Skin epidermis (tissue), 12 donors: ENCODE results near the gene GMNN.

Source experiments
- H3K27ac ChIP-seq, 21 experiments: fragments of 200-600 bp; sonication (generic) in 11 of 21; one replicate each; pipeline ENCODE4 v1.5.0; 2020; ENCODE audit warnings: mild to moderate bottlenecking in 3 of 21, inconsistent platforms in 2 of 21, moderate library complexity in 2 of 21
- H3K4me3 ChIP-seq, 7 experiments: fragments of 200-600 bp; sonication (generic) in 2 of 7; one replicate each; pipeline ENCODE4 v1.5.0; 2020; ENCODE audit warnings: inconsistent platforms in 2 of 7, mild to moderate bottlenecking in 2 of 7, moderate library complexity in 1 of 7

The GMNN gene

DNA sequence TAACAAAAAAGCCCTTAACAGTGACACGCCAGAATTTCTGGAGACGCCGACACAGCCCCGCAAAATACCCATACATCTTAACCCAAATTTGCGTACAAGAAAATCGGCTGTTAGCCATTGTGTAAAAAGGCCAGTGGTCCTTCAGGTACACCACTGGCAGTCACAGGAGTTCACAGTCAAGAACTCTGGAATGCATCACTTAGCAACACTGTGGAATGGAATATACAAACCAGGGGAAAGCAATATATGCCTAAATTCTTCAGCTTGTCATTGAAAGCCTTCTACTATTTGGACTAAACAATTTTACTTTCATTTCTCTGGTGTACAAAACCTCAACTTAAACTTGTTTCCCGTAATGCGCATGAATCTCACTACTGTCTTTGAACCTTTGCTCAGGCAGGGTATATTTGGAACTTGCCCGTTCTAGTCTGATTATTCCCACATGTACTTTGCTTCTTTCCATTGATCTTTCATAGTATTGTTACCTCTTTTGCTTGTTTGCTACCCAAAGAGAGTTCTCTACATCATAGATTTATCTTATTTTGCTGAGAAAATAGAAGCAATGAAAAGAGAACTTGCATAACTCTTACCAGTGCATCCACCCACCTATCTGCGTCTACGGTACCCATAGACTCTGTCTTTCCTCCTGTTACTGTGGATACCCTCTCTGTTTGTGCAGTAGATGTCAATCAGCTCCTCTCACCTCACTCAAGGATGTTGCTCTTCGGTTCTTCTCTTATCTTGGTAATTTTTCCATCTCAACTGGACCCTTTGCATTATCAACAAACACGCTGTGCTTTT lies 24.2 kb downstream of the GMNN start, which contains the start of gene ARMH2:
Gene ARMH2, minus strand, starts transcription at position 178 of the 801 bp plus-strand sequence. Its CDS starts 60 bp downstream, at position 118.
- H3K4me3 ChIP-seq, result no peak within 1 kb of the TSS
- no peak within 1 kb of the TSS for H3K27ac ChIP-seq

DNA sequence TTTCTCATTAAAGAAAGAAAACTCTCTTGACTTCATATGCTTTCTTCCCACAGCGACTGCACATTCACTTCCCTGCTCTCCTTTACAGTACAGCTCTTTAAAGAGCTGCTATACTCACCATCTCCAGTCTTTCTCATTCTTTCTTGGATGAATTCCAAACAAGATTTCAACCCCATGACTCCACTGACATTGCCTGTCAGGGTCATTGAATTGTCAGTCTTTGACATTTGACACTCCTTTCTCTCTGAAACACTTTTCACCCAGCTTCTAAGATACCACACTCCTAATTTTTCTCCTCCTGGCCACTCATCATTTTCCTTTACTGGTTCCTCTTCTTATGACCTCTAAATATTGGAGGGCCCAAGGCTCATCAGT lies 24.8 kb downstream of the GMNN start:
- H3K27ac ChIP-seq, result no peak overlapping the region
- no peak overlapping the region for H3K4me3 ChIP-seq

DNA sequence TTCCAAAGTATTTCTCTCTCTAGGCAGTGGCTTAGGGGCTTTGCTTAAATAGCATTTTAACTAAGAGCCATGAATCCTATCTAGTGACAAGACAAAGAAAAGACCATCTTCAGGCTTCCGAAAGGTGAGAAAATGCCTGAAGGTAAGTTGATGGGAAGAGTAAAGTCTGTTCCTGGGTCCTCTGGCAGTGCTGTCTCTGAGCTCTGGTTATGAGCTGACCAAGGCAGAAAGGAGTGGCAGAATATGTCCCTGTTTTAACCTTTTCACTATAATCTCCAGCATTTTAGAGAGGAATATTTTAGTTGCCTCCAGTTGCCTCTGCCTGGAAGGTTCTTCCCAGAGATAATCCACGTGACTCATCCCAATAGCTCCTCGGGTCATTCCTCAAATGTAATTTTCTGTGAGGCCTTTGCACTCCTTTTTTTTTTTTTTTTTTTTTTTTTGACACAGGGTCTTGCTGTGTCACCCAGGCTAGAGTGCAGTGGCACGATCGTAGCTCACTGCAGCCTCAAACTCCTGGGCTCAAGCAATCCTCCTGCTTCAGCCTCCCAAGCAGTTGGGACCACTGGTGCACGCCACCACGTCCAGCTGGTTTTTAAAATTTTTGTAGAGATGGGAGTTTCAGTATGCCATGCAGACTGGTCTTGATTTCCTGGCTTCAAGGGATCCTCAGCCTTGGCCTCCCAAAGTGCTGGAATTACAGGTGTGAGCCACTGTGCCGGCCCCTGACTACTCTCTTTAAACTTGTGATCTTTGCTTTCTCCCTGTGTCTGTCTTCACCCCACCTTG lies 27.7 kb downstream of the GMNN start:
- no peak overlapping the region for H3K27ac ChIP-seq
- H3K4me3 ChIP-seq, result no peak overlapping the region

DNA sequence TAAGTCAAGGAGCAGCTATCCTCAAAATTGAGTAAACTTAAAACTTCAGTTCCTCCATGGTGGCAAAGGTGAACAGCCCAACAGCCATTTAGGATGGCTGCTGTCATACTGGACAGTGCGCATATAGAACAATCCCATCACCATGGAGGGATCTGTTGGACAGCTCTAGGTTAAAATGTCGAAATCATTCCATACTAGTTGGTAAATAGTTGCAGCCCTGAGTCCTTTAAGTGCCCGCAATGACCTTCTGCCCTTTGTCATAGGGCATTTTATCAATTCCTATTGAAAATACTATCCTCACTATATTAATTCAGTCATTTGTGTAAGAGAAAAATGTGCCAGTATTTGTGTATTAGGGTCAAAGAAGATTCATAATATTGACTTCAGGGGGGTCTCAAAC lies 32.8 kb downstream of the GMNN start:
- Histone ChIP-seq H3K27ac (no peak overlapping the region), H3K4me3 (no peak overlapping the region)

DNA sequence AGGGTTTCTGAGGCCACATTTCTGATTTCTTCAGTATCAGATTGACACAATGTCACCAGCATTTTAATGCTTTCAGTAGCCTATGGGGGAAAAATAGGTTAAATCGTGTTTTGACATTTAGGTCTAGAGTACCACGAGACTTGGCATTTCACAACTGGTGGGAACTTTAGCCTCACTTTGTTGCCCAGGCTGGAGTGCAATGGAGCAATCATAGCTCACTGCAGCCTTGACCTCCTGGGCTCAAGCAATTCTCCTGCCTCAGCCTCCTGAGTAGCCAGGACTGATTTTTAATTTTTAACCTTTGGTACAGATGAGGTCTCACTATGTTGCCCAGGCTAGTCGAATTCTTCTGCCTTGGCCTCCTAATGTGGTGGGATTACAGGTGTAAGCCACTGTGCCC lies 35.0 kb downstream of the GMNN start:
- Histone ChIP-seq H3K4me3 (no peak overlapping the region), H3K27ac (no peak overlapping the region)

DNA sequence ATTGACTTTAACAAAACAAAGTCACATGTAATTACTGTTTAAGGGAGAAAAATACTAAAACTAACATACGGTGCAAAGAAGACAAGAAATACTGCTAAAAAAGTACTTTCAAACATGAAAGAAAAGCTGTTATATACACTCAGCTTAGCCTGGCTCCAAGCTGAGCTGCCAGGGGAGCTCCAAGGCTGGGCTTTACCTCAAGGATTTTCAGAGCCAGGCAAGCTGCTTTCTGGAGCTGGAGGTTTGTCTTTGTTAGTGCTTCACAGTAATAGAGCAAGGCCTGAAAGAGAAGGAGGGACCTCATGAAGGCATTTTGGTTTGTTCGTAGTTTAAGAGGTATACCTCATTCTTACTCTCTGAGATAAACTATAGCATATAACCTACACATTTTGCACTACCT lies 43.6 kb downstream of the GMNN start:
- H3K27ac ChIP-seq, result no peak overlapping the region

DNA sequence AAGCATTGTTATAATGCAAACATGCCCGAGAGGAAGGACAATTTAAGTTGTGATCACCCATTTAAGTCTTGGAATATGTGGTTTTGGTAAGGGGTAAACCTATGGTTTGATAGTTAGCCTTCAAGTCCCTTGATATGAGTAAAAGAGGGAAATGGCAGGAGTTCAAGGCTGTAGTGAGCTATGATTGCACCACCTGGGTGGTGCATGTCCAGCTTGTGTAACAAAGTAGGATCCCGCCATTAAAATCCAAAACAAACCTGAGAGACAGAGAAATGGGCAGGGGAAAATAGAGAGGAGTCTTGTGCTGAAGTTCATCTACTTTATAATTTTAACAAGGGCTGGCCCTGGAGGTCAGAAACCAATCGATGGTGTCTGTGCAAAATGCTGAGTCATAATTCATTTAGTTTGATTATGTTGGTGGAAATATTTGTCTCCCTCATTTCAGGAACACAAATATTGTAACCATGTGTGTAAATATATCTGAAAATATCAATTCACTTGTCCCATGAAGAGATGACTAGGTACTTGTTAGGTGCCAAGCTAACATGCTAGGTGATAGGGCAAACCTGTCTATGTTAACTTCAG lies 47.2 kb downstream of the GMNN start:
- H3K27ac ChIP-seq, result no peak overlapping the region

More for the DNA sequence above, 43.6 kb downstream of the GMNN start:
- no peak overlapping the region for H3K4me3 ChIP-seq

DNA sequence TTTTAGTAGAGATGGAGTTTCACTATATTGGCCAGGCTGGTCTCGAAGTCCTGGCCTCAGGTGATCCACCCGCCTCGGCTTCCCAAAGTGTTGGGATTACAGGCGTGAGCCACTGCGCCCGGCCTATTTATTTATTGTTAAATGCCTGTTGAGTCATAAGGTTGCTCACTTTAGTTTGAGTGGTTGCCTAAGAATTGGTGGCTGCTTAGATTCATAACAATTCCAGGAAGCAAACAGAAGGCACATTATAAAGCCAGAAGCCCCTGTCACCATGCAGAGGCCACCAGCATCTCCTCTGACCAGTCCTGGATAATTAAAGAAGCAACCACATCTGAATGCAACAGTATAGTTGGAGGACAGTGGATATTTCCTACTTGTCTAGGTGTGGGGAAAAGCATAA lies 48.0 kb downstream of the GMNN start:
- Histone ChIP-seq H3K4me3 (no peak overlapping the region), H3K27ac (no peak overlapping the region)

More for the DNA sequence above, 47.2 kb downstream of the GMNN start:
- H3K4me3 ChIP-seq, result no peak overlapping the region

DNA sequence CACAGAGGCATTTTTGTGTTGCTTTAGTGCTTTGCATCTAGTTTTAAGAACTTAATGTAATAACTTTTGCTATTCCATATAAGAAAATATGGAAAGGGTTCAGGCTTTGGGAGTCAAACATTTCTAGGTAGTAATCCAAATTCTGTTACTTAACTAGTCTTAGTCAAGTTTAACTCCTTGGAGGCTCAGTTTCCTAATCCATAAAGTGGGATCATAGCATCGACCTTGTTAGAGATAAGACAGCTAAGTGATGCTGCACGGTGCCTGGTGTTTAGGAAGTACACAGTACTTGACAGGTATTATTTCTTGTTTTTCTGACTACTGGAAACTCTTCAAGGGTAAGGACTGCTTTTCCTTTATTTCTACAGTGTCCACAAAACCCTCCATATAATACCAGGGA lies 48.4 kb downstream of the GMNN start:
- H3K4me3 ChIP-seq, result no peak overlapping the region
- no peak overlapping the region for H3K27ac ChIP-seq

DNA sequence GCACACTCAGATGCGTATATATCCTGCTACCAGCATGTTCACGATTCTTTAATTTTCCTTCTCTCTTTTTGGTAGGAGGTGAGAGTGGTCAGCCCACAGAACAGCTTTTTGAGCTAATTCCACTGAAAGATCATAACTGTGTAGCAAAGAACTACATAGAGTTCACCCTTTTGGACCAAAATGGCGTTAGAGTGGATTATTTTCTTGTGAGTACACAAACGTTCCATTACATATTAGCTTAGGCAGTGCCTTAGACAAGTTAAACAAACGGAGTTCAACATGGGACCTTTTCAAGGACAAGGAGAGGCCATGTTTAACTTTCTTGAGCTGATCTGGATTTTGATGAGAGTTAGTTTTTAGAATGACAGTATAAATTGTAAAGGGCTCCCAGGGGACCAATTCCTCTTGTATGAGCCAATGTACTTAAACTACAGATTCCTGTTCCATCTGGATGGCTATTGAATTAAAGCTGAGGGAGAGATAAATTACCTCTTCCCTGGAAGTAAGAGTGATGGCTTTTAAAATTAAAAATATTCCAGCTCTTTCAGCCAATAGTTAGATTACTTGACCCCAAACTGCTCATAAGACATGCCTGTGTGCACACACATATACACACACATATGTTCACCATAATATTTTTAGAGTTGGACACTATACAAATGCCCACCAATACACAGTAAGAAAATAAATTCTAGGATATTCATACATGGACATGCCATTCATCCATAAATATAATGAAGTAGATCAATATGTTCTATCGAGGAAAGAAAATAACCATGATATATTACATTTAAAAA lies 49.6 kb downstream of the GMNN start:
- no peak overlapping the region for H3K27ac ChIP-seq
- H3K4me3 ChIP-seq, result no peak overlapping the region

DNA sequence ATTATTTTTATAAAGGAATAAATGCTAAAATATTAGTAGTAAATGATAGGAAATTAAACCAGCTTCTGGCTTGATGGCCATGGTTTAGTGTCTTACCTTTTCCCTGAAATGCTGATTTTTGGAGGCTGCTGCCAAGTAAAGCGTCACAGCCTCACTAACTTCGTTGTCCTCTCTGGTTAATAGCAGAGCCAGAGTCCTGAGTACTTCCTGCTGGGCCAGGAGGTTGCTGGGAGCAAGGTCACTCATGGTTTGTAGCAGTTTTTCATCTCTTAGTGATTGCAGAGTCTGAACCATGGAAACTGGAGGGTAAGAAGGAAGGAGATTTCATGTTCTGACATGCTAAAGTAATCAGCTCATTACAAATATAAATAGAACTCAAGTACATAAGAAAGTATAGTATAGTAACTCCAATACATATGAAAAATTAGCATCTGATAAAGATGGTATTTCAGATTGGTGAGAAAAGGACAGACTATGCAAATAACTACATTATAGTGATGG lies 50.4 kb downstream of the GMNN start:
- no peak overlapping the region for H3K27ac ChIP-seq
- no peak overlapping the region for H3K4me3 ChIP-seq

DNA sequence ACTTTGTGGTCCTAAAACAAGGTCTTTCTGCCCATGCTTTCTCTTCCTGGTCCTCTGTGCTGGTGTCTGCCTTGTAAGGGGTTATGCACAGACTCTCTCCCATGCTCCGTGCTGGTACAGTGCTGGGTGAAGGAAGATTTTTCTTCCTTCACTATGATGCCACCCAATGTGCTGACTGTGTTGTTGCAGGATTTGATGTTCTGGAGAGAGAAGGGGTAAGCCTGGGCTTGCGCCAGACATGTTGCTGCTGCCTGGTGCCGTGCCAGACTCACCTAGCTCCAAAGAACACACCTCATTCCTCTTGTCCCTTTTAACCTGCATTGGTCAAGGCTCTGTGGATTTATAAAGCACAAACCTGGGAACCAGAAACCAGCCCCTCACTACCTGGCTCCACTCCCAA lies 52.4 kb downstream of the GMNN start:
- H3K27ac ChIP-seq, result peak overlapping the region in 1 of 21 experiments; percentile 6
- H3K4me3 ChIP-seq, result no peak overlapping the region

DNA sequence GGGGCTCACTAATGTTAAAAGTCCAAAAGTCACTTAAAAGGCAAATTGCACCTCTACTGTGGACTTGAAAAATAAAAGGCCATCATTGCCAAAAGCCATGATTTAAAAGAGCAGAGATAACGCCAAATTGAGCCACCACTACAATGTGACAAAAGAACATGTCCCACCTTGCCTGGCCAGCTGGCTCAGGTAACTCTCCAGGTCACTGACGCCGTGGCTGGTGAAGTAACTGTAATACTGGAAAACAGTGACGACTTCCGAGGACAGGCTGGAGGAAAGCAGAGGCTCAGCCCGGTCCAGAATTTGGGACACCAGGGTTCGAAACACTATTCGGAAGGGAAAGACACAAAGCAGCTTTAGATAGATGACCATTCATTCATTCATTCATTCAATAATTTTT lies 53.2 kb downstream of the GMNN start:
- Histone ChIP-seq H3K27ac (no peak overlapping the region), H3K4me3 (no peak overlapping the region)

DNA sequence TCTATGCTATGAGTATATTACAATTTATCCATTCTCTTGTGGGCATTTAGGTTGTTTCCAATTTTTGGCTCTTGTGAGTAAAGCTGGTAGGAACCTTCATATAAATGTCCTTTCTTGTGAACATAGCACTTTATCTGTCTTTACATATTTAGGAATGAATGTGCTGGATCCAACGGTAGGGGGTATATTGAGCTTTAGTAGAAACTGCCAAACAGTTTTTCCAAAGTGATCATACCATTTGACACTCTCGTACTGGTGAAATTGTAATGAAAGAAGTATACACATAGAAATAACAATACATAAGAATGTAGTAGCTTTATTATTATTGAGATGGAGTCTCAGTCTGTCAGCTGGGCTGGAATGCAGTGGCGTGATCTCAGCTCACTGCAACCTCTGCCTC lies 54.9 kb downstream of the GMNN start:
- no peak overlapping the region for H3K27ac ChIP-seq

DNA sequence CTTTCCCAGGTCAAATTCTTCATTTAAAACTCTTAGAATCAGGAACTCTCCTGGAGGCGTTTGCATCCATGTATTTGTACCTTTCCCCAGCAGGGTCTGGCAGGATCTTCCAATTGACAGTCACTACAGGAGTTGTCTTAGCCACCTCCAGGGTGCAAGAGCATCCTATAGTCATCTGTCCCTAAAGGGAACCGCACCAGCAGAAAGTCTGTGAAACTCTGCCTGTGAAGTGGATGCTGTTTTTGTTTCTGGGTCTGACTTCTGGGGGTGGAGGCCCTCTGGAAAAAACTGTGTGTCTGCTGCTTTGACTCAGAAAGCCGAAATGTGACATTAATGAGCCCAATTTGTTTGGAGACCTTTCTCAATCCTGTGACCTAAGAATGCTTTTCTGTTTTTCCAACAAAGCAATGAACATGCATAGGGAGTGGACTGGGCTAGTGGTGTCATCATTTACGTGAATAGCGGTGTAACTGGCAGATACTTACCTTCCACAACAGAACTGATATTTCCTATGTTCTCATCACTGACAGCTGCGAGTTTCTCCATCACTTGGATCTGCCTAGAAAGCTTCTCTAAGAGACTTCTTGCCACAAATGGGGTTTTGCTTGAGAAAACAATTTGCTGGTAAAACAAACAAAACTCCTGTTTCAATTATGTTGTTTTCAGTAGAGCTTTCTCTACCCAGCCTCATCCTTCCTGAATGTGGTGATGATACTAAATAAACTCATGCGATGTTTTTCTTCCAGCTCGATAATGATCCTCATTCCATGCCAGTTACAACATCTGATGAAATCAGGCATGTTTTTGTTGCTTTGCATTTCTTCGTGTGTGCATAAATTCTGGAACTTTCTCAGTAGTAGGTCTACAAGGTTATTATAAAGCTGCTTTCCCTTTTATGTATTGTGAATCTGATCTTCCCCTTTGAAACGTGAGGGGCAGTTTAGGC lies 57.3 kb downstream of the GMNN start:
- Histone ChIP-seq H3K27ac (peak overlapping the region in 5 of 21 experiments; percentile 11 to 72 (median 31)), H3K4me3 (no peak overlapping the region)

More for the DNA sequence above, 54.9 kb downstream of the GMNN start:
- H3K4me3 ChIP-seq, result no peak overlapping the region

DNA sequence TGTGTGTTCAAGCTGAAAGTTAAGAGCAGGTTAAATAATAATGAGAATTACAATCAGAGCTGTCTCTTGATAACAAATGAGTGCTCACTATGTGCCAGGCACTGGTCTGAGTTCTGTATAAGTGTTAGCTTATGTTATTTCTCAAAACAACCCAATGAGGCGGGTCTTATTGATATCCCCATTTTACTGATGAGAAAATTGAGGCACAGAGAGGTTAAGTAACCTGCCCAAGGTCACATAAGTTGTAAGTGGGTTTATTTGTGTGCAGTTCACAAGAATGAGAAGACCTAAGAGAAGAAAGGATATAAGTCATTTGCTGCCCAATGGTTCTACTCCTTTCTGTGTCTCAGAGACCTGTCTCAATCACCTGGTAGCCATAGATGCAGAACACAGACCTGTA lies 58.1 kb downstream of the GMNN start:
- Histone ChIP-seq H3K27ac (peak overlapping the region in 1 of 21 experiments; percentile 66), H3K4me3 (no peak overlapping the region)

DNA sequence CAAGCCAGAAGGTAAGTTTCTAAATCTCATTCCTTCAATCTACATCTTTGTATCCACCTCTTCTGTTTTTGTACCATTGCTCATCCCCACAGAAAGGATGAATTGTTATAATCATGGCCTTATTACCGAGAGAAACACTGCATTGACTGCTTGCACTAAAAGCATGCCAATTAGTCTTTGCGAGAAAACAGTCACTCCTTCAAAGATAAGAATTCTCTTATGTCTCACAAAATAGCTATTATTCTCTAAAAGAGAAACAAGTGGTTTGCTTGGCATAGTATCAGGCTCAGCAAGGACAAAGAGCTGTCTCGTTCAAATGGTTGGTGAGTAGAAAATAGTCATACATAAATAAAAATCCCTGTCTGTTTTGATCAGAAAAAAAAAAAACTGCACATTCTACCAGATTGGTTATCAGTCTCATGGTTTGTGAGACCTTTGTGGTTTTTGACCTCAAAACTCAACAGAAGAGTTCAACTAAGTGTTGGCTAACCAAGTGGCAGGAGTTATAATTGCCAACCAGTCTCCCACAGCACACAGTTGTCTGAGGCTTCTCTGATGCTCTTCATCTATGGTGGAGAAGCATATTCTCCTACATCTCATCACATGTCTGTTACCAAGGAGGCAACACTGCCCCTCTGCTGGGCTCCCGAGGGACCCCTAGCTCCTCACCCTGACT lies 59.1 kb downstream of the GMNN start:
- peak overlapping the region in 1 of 21 experiments; percentile 19 for H3K27ac ChIP-seq
- no peak overlapping the region for H3K4me3 ChIP-seq
